ENCODE measurements around the gene CSPG5.

Gene CSPG5

GRCh38 chr3:47527952-47528725 lies 50.5 kb downstream of the CSPG5 start:
- DNase-seq (ENCODE audit: low read depth), result no peak
- no peak for TF ChIP-seq CTCF (IDR thresholded peaks at IDR 0.05; ENCODE audit: low read length, missing control alignments)
- H3K4me3 ChIP-seq (replicated peaks; ENCODE audit: low read depth, low read length), result no peak overlapping the region

DNA sequence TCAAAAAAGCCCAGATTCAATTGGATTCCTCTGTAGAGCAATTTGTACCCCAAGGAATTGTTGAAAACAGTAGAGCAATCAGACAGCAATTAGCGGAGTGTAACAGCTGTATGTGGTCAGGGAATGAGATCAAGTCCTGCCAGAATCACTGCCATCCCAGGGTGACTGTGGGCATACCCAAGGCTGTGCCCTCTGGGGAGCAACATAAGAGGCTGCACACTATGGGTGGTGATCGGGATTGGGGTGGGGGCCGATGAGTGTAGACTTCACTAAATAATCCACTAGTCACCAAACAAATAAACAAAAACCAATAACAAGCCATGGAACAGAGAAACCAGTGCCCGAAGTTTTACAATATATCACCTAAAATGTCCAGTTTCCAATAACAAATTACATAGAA lies 53.0 kb downstream of the CSPG5 start:
- no peak for DNase-seq (ENCODE audit: low read depth)
- no peak overlapping the region for H3K4me3 ChIP-seq (replicated peaks; ENCODE audit: low read depth, low read length)
- no peak for TF ChIP-seq CTCF (IDR thresholded peaks at IDR 0.05; ENCODE audit: low read length, missing control alignments)

- DNase-seq (ENCODE audit: low read depth), result no peak
- TF ChIP-seq CTCF (IDR thresholded peaks at IDR 0.05; ENCODE audit: low read length, missing control alignments), result no peak
- no peak overlapping the region for H3K4me3 ChIP-seq (replicated peaks; ENCODE audit: low read depth, low read length)
Observed at GRCh38 chr3:47523310-47524073, 55.2 kb downstream of the CSPG5 start.

DNA sequence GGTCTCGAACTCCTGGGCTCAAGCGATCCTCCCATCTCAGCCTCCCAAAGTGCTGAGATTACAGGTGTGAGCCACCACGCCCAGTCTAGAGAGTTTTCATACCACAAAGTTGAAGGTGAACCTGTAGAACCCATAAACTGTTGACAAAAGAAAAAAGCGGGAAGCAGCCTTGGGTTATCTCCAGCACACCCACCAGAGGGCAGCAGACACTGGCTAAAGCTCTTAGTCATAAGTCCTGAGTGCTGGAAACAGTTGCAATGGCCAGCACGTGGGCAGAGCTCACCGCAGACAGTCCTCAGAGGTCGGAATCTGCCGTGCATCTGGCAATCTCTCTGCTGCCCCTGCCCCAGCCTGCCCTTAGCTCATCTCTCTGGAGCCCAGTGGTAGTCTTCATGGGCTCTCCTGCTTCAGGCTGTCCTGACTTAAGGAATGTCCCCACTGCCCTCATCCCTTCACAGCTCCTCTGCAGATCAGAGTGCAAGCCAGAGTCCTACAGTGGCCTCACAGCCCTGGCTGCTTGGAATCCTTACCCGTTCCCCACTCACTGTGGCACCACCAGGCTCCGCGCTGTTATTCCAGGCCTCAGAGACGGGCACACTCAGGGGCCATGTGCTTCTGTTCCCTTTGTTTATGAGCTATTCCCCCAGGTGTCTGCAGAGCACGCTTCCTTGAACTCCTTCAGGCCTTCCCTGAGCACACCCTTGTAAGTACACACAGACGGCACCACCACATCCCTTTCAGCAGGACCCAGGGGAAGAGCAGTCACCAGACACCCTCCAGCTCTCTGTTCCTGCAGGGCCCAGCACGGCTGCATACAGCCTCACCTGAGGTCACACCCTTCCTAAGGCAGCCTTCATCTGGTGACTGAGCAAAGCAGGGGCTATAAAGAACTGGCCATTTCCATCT lies 56.3 kb downstream of the CSPG5 start:
- H3K4me3 ChIP-seq (replicated peaks; ENCODE audit: low read depth, low read length), result no peak overlapping the region
- TF ChIP-seq CTCF (IDR thresholded peaks at IDR 0.05; ENCODE audit: low read length, missing control alignments), result peak; percentile 87
- DNase-seq (ENCODE audit: low read depth), result peak; percentile 93

- TF ChIP-seq CTCF (IDR thresholded peaks at IDR 0.05; ENCODE audit: low read length, missing control alignments), result no peak
- no peak overlapping the region for H3K4me3 ChIP-seq (replicated peaks; ENCODE audit: low read depth, low read length)
- DNase-seq (ENCODE audit: low read depth), result no peak
Observed at GRCh38 chr3:47520756-47521155, 57.9 kb downstream of the CSPG5 start.

- no peak overlapping the region for H3K4me3 ChIP-seq (replicated peaks; ENCODE audit: low read depth, low read length)
- no peak for DNase-seq (ENCODE audit: low read depth)
Observed at GRCh38 chr3:47517937-47518336, 60.7 kb downstream of the CSPG5 start.

More at GRCh38 chr3:47517937-47518336, 60.7 kb downstream of the CSPG5 start:
- TF ChIP-seq CTCF (IDR thresholded peaks at IDR 0.05; ENCODE audit: low read length, missing control alignments), result no peak

Measured in fibroblast of pulmonary artery (primary cell).